Muscle layer of duodenum (tissue), 2 donors: ENCODE measurements around the gene KIAA1549.

ENCODE experiments used
- H3K27ac ChIP-seq: one replicate; pipeline ENCODE4 v1.7.0; 2013; ENCODE audit warnings: mild to moderate bottlenecking, low read length
- H3K27me3 ChIP-seq: one replicate; pipeline ENCODE4 v1.7.0; 2013; ENCODE audit warnings: low read depth, mild to moderate bottlenecking, control low read depth, low read length
- H3K36me3 ChIP-seq, 2 donors: one replicate each; pipeline ENCODE4 v1.7.0; 2013; ENCODE audit warnings: low read length in 2 of 2, control low read depth in 1 of 2, mild to moderate bottlenecking in 1 of 2; ENCODE audit not compliant: insufficient read depth in 2 of 2, control insufficient read depth in 1 of 2
- H3K4me1 ChIP-seq, 2 donors: one replicate each; pipeline ENCODE4 v1.7.0; 2013; ENCODE audit warnings: low read length in 2 of 2, mild to moderate bottlenecking in 2 of 2, control low read depth in 1 of 2, moderate library complexity in 1 of 2; ENCODE audit not compliant: insufficient read depth in 2 of 2, control insufficient read depth in 1 of 2
- H3K4me3 ChIP-seq, 2 donors: one replicate each; pipeline ENCODE4 v1.7.0; 2013; ENCODE audit warnings: low read length in 2 of 2, low read depth in 1 of 2, mild to moderate bottlenecking in 1 of 2
- H3K9me3 ChIP-seq, 2 donors: one replicate each; pipeline ENCODE4 v1.7.0; 2013; ENCODE audit warnings: low read length in 2 of 2, control low read depth in 1 of 2, mild to moderate bottlenecking in 1 of 2; ENCODE audit not compliant: control insufficient read depth in 1 of 2
- donor health status: healthy.

The KIAA1549 gene

GRCh38 chr7:138864667-138865066 is 116.5 kb downstream of the KIAA1549 start:
- Histone ChIP-seq H3K27ac (no peak overlapping the region), H3K27me3 (no peaks in the 10 kb centered on the region), H3K4me1 (no peaks in the 10 kb centered on the region), H3K36me3 (peaks cover 0 to 14% of the 10 kb centered on the region in 2 donors), H3K4me3 (no peak overlapping the region), H3K9me3 (no peaks in the 10 kb centered on the region)

GRCh38 chr7:138863931-138864330 is 117.3 kb downstream of the KIAA1549 start:
- H3K36me3 ChIP-seq, result peaks cover 0 to 14% of the 10 kb centered on the region in 2 donors
- no peak overlapping the region for H3K4me3 ChIP-seq
- no peaks in the 10 kb centered on the region for H3K27me3 ChIP-seq
- no peaks in the 10 kb centered on the region for H3K9me3 ChIP-seq
- H3K4me1 ChIP-seq, result no peaks in the 10 kb centered on the region
- no peak overlapping the region for H3K27ac ChIP-seq

- Histone ChIP-seq H3K27me3 (no peaks in the 10 kb centered on the region), H3K36me3 (peaks cover 0 to 11% of the 10 kb centered on the region in 2 donors), H3K4me1 (no peaks in the 10 kb centered on the region), H3K4me3 (no peak overlapping the region), H3K27ac (no peak overlapping the region), H3K9me3 (no peaks in the 10 kb centered on the region)
Observed at GRCh38 chr7:138861051-138861450, 120.1 kb downstream of the KIAA1549 start.

DNA sequence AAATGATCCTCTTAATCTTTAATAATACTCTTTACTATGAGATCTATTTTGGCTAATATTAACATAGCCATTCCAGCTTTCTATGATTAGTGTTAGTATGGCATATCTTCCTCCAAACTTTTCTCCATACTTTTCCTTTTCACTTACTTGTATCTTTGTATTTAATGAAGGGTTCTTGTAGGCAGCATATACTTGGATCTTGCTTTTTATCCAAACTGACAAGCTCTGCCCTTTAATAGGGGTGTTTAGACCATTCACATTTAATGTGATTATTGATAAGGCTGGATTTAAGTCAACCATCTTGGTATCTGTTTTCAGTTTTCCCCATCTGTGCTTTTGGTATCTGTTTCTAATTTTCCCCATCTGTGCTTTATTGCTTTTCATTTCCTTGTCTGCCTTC is 123.5 kb downstream of the KIAA1549 start:
- H3K9me3 ChIP-seq, result no peaks in the 10 kb centered on the region
- no peaks in the 10 kb centered on the region for H3K27me3 ChIP-seq
- peaks cover 0 to 11% of the 10 kb centered on the region in 2 donors for H3K36me3 ChIP-seq
- no peak overlapping the region for H3K4me3 ChIP-seq
- H3K27ac ChIP-seq, result no peak overlapping the region
- no peaks in the 10 kb centered on the region for H3K4me1 ChIP-seq

DNA sequence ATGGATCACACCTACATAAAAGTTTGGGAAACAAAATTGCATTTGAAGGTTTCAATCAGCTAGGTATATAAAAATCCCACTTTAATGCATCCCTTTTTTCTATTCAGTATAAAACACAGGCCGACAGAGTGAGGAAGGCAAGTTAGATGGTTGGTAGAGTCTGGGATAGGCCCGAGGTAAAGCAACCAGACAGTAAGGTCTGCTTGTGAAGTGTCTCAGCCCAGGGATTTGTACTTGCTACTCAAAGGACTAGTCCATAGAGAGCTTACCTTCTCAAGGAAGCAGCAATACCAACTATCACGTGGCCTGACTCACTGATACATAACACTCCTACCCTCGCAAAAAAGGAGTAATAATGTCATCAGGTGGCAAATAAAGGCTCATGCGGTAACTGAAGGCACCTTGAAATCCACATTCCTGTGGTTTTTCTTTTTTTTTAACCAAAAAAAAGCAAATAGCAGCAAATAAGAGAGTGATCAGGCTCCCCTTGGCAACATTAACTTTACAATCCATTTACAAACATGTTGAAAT is 127.0 kb downstream of the KIAA1549 start:
- Histone ChIP-seq H3K9me3 (no peaks in the 10 kb centered on the region), H3K36me3 (peaks cover 0 to 10% of the 10 kb centered on the region in 2 donors), H3K4me1 (no peaks in the 10 kb centered on the region), H3K4me3 (no peak overlapping the region), H3K27me3 (no peaks in the 10 kb centered on the region), H3K27ac (no peak overlapping the region)

GRCh38 chr7:138853448-138853847 is 127.7 kb downstream of the KIAA1549 start:
- H3K36me3 ChIP-seq, result peaks cover 0 to 10% of the 10 kb centered on the region in 2 donors
- no peaks in the 10 kb centered on the region for H3K9me3 ChIP-seq
- H3K27me3 ChIP-seq, result no peaks in the 10 kb centered on the region
- H3K4me1 ChIP-seq, result no peaks in the 10 kb centered on the region
- no peak overlapping the region for H3K27ac ChIP-seq
- H3K4me3 ChIP-seq, result no peak overlapping the region

GRCh38 chr7:138852469-138852868 is 128.7 kb downstream of the KIAA1549 start:
- Histone ChIP-seq H3K4me1 (no peaks in the 10 kb centered on the region), H3K27ac (no peak overlapping the region), H3K36me3 (peaks cover 0 to 5% of the 10 kb centered on the region in 2 donors), H3K27me3 (no peaks in the 10 kb centered on the region), H3K9me3 (no peaks in the 10 kb centered on the region), H3K4me3 (no peak overlapping the region)

DNA sequence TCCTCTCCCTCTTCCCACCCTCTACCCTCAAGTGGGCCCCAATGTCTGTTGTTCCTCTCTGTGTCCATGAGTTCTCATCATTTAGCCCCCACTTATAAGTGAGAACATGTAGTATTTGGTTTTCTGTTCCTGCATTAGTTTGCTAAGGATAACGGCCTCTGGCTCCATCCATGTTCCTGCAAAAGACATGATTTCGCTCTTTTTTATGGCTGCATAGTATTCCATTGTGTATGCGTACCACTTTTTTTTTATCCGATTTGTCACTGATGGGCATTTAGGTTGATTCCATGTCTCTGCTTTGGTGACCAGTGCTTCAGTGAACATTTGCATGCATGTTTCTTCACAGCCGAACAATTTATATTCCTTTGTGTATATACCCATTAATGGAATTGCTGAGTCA is 131.5 kb downstream of the KIAA1549 start:
- Histone ChIP-seq H3K27ac (no peak overlapping the region), H3K4me3 (no peak overlapping the region), H3K4me1 (no peaks in the 10 kb centered on the region), H3K36me3 (peaks cover 0 to 5% of the 10 kb centered on the region in 2 donors), H3K9me3 (no peaks in the 10 kb centered on the region), H3K27me3 (no peaks in the 10 kb centered on the region)

DNA sequence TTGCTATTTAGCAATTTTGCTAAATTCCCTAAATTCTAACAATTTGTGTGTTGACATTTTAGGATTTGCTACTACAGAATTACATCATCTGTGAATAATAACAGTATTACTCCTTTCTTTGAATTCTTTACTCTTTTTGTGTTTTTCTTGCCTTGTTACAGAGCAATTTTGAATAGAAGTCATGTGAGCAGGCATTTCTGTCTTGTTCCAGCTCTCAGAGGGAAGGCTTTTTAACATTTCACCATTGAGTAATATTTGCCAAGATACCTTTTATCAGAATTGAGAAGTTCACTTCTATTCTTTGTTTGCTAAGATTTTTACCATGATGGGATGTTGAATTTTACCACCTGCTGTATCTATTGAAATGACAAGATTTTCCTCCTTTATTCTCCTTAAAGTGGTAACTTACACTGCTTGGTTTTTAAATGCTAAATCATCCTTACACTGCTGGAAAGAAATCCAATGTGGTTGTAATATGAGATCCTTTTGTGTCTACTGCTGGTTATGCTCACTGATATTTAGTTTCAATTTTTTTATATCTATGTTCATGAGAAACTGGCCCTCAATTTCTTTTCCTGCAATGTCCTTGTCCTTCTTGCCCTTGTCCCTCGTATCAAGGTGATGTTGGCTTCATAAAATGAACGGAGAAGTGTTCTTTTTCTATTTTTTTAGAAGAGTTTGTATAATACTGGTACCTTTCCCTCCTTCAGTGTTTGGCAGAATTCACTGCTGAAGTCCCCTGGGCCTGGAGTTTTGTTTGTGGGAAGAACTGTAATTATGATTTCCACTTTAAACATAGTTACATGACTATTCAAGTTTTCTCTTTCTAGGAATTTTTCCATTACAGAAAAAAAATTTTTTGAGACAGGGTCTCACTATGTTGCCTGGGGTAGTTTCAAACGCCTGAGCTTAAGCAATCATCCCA is 132.9 kb downstream of the KIAA1549 start:
- Histone ChIP-seq H3K27ac (no peak overlapping the region), H3K9me3 (no peaks in the 10 kb centered on the region), H3K36me3 (peaks cover 0 to 5% of the 10 kb centered on the region in 2 donors), H3K27me3 (no peaks in the 10 kb centered on the region), H3K4me1 (no peaks in the 10 kb centered on the region), H3K4me3 (no peak overlapping the region)

GRCh38 chr7:138845711-138846110 is 135.5 kb downstream of the KIAA1549 start:
- Histone ChIP-seq H3K27ac (no peak overlapping the region), H3K36me3 (no peaks in the 10 kb centered on the region), H3K4me3 (no peak overlapping the region), H3K4me1 (no peaks in the 10 kb centered on the region), H3K9me3 (no peaks in the 10 kb centered on the region), H3K27me3 (no peaks in the 10 kb centered on the region)

DNA sequence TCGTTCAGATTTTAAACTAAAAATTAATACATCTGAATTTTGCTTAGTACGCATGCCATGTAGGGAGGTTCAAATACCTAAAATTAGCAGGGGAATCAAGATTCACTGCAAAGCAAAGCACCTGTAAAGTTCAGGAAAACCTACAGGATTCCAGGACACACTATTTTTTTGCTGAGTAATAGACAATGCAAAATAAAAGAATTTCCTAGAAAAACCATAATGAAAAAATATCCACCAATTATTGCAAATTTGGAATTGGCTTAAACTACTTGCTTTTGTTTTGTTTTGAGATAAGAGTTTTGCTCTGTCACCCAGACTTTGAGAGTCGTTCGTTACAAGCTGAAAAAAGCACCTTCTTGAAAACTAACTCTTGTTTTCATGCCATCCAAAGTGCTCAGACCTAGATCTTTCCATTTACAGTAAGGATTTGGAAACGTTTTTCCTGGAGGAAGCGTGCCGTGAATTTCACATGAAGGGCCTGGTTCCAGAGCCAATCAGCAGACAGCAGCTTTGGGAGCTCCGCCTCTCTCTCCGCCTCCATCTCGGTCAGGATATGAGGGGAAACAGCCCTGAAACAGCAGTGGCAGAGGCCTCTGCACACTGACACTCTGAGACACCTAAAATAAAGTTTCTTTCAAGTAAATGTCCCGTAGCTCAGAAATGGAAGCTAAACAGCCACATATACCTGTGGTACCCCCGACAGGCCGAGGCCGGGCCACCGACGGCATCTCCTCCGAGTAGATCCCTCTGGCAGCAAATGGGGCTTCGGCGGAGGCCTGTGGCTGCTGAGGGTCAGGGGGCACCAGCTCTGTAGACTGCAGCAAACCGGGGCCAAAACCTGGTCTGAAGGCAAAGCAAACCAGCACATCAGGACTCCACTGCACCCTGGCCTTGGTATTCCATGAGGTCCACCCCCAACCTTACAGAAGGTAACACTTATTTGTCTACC is 137.3 kb downstream of the KIAA1549 start:
- Histone ChIP-seq H3K4me1 (no peaks in the 10 kb centered on the region), H3K4me3 (no peak overlapping the region), H3K27ac (no peak overlapping the region), H3K9me3 (no peaks in the 10 kb centered on the region), H3K36me3 (no peaks in the 10 kb centered on the region), H3K27me3 (no peaks in the 10 kb centered on the region)
